Fibroblast of peridontal ligament (primary cell): ENCODE measurements around the gene S100A2.
"Not testable (repeated sequence)": the region's sequence is repeated elsewhere in the genome, so short reads cannot be mapped to it uniquely, and the experiment has no call there.

Experiments used
- DNase-seq: peaks from one replicate; pipeline ENCODE4 v3.0.0-alpha.2; 2010; ENCODE audit errors: extremely low read depth

Gene S100A2

GRCh38 chr1:153532769-153533599, 32.7 kb downstream of the S100A2 start:
- peak; percentile 91 for DNase-seq

GRCh38 chr1:153532181-153532580, 33.5 kb downstream of the S100A2 start:
- DNase-seq = no peak

GRCh38 chr1:153531638-153532037, 34.0 kb downstream of the S100A2 start:
- no peak for DNase-seq

- no peak for DNase-seq
These were observed 38.0 kb downstream of the S100A2 start for GRCh38 chr1:153527683-153528040.

- no peak for DNase-seq
These were observed 38.5 kb downstream of the S100A2 start for GRCh38 chr1:153527023-153527682.

- DNase-seq = no peak
These were observed 39.5 kb downstream of the S100A2 start for GRCh38 chr1:153526132-153526543.

GRCh38 chr1:153525088-153525728, 40.4 kb downstream of the S100A2 start:
- no peak for DNase-seq

GRCh38 chr1:153522353-153523048, 43.1 kb downstream of the S100A2 start:
- not testable (repeated sequence) for DNase-seq

GRCh38 chr1:153521808-153522207, 43.8 kb downstream of the S100A2 start:
- not testable (repeated sequence) for DNase-seq

- no peak for DNase-seq
These were observed 44.7 kb downstream of the S100A2 start for GRCh38 chr1:153520818-153521476.

GRCh38 chr1:153520137-153520691, 45.4 kb downstream of the S100A2 start:
- DNase-seq = not testable (repeated sequence)

GRCh38 chr1:153519242-153519641, 46.4 kb downstream of the S100A2 start:
- no peak for DNase-seq

- no peak for DNase-seq
These were observed 49.9 kb downstream of the S100A2 start for GRCh38 chr1:153515504-153516394.

- DNase-seq = no peak
These were observed 52.0 kb downstream of the S100A2 start for GRCh38 chr1:153513666-153514065.

GRCh38 chr1:153513023-153513422, 52.6 kb downstream of the S100A2 start:
- no peak for DNase-seq
